Common myeloid progenitor, CD34-positive (primary cell): ENCODE data around the gene EPHB1.

Experiments used
- CTCF ChIA-PET: fragments of 350-600 bp; sonication (Branson Sonifier 250); formaldehyde crosslinking; loops from one replicate; lab custom pipeline; 2021; ENCODE audit warnings: antibody characterized with exemption; lab: Charles Lee
- POLR2A ChIA-PET: fragments of 350-600 bp; sonication (Branson Sonifier 250); formaldehyde crosslinking; loops from one replicate; lab custom pipeline; 2021; ENCODE audit warnings: antibody characterized with exemption; lab: Charles Lee
- DNase-seq, 3 donors: peaks; one replicate each; pipeline versions ENCODE4 v3.0.0 to v3.0.0-alpha.2; 2013
- H3K27ac ChIP-seq, 2 experiments: 1 replicate in 1 of 2; 2 replicates in 1 of 2; pipeline ENCODE4 v1.7.0; 2013; ENCODE audit warnings: inconsistent platforms in 2 of 2, low read length in 2 of 2, mild to moderate bottlenecking in 2 of 2, low read depth in 1 of 2, moderate library complexity in 1 of 2; ENCODE audit not compliant: severe bottlenecking in 2 of 2, insufficient read depth in 1 of 2, poor library complexity in 1 of 2
- H3K27me3 ChIP-seq, 5 experiments: replicated peaks in 2 of 5; 1 replicate in 3 of 5; 2 replicates in 2 of 5; pipeline versions ENCODE4 v1.6.1 to v1.7.0; 2013; ENCODE audit warnings: low read length in 4 of 5, mild to moderate bottlenecking in 2 of 5, moderate library complexity in 2 of 5, inconsistent platforms in 1 of 5; ENCODE audit not compliant: insufficient read depth in 5 of 5, control insufficient read depth in 4 of 5
- H3K36me3 ChIP-seq, 4 experiments: 1 replicate in 2 of 4; 2 replicates in 2 of 4; pipeline versions ENCODE4 v1.6.1 to v1.7.0; 2013; ENCODE audit warnings: low read length in 3 of 4, control low read depth in 1 of 4, mild to moderate bottlenecking in 1 of 4; ENCODE audit not compliant: control insufficient read depth in 4 of 4, insufficient read depth in 4 of 4
- H3K4me1 ChIP-seq, 4 experiments: 1 replicate in 3 of 4; 2 replicates in 1 of 4; pipeline versions ENCODE4 v1.6.1 to v1.7.1; 2013; ENCODE audit warnings: low read length in 3 of 4, mild to moderate bottlenecking in 3 of 4, control low read depth in 1 of 4, inconsistent platforms in 1 of 4, moderate library complexity in 1 of 4; ENCODE audit not compliant: control insufficient read depth in 4 of 4, insufficient read depth in 4 of 4; ENCODE audit errors: control extremely low read depth in 1 of 4
- H3K4me3 ChIP-seq, 7 experiments: 1 replicate in 4 of 7; 2 replicates in 3 of 7; pipeline versions ENCODE4 v1.5.1 to v1.7.0; 2013; ENCODE audit warnings: mild to moderate bottlenecking in 7 of 7, low read length in 6 of 7, moderate library complexity in 6 of 7, inconsistent platforms in 2 of 7, low read depth in 2 of 7, control low read depth in 1 of 7; ENCODE audit not compliant: insufficient read depth in 4 of 7, control insufficient read depth in 1 of 7; ENCODE audit errors: extremely low read depth in 1 of 7
- H3K9me3 ChIP-seq, 5 experiments: 1 replicate in 4 of 5; 2 replicates in 1 of 5; pipeline versions ENCODE4 v1.6.1 to v1.7.1; 2013; ENCODE audit warnings: low read length in 4 of 5, mild to moderate bottlenecking in 2 of 5, inconsistent platforms in 1 of 5, low read depth in 1 of 5, moderate library complexity in 1 of 5; ENCODE audit not compliant: control insufficient read depth in 4 of 5, insufficient read depth in 2 of 5; ENCODE audit errors: control extremely low read depth in 1 of 5
- WGBS: methylation state at CpG from one replicate; pipeline ENCODE4 v1.1.5; 2013; ENCODE audit not compliant: insufficient coverage; 5-methylcytosine and 5-hydroxymethylcytosine counted together

Gene EPHB1

GRCh38 chr3:135155228-135155627 is 360.2 kb downstream of the EPHB1 start:
- H3K27me3 ChIP-seq, result peaks cover 0 to 2% (median 0%) of the 10 kb centered on the region in 5 experiments
- no peak for DNase-seq
- H3K4me3 ChIP-seq, result no peak overlapping the region
- no peaks in the 10 kb centered on the region for H3K36me3 ChIP-seq
- peaks cover 0 to 2% (median 0%) of the 10 kb centered on the region in 5 experiments for H3K9me3 ChIP-seq
- ChIA-PET CTCF (no interaction called here), POLR2A (no interaction called here)
- 97% methylated on average over 3 of the region's 4 CpGs for WGBS
- no peak overlapping the region for H3K27ac ChIP-seq
- no peaks in the 10 kb centered on the region for H3K4me1 ChIP-seq

- Histone ChIP-seq H3K36me3 (no peaks in the 10 kb centered on the region), H3K27me3 (peaks cover 0 to 2% (median 0%) of the 10 kb centered on the region in 5 experiments), H3K9me3 (peaks cover 0 to 2% (median 0%) of the 10 kb centered on the region in 5 experiments), H3K27ac (no peak overlapping the region), H3K4me1 (no peaks in the 10 kb centered on the region), H3K4me3 (no peak overlapping the region)
- ChIA-PET CTCF (no interaction called here), POLR2A (no interaction called here)
- 100% methylated on average over 4 of the region's 5 CpGs for WGBS
- DNase-seq, result no peak
These were observed 360.7 kb downstream of the EPHB1 start for GRCh38 chr3:135155791-135156190.

- POLR2A ChIA-PET, result no interaction called here
These were observed 362.1 kb downstream of the EPHB1 start for GRCh38 chr3:135157045-135157740.

GRCh38 chr3:135158520-135158919 is 363.5 kb downstream of the EPHB1 start:
- 96% methylated on average over 5 of the region's 5 CpGs for WGBS
- Histone ChIP-seq H3K36me3 (no peaks in the 10 kb centered on the region), H3K27me3 (peaks cover 0 to 2% (median 0%) of the 10 kb centered on the region in 5 experiments), H3K9me3 (peaks cover 0 to 2% (median 0%) of the 10 kb centered on the region in 5 experiments), H3K27ac (no peak overlapping the region), H3K4me1 (no peaks in the 10 kb centered on the region), H3K4me3 (no peak overlapping the region)
- DNase-seq, result no peak
- ChIA-PET POLR2A (no interaction called here), CTCF (no interaction called here)

More at GRCh38 chr3:135157045-135157740, 362.1 kb downstream of the EPHB1 start:
- CTCF ChIA-PET, result interaction anchor here (0.6 kb wide), 1 partner anchor 19 kb away, joined by 3 read pairs; no protein-coding TSS in a partner anchor
- Histone ChIP-seq H3K27ac (no peak overlapping the region), H3K36me3 (no peaks in the 10 kb centered on the region), H3K9me3 (peaks cover 0 to 2% (median 0%) of the 10 kb centered on the region in 5 experiments), H3K27me3 (peaks cover 0 to 2% (median 0%) of the 10 kb centered on the region in 5 experiments), H3K4me3 (no peak overlapping the region), H3K4me1 (no peaks in the 10 kb centered on the region)
- WGBS, result 96% methylated on average over 3 of the region's 6 CpGs
- no peak for DNase-seq

- WGBS, result 36% methylated on average over 1 of the region's 2 CpGs
These were observed 364.7 kb downstream of the EPHB1 start for GRCh38 chr3:135159681-135160247.

GRCh38 chr3:135161425-135161824 is 366.4 kb downstream of the EPHB1 start:
- H3K4me3 ChIP-seq, result no peak overlapping the region
- H3K27me3 ChIP-seq, result peaks cover 0 to 1% (median 0%) of the 10 kb centered on the region in 5 experiments
- no peaks in the 10 kb centered on the region for H3K9me3 ChIP-seq
- H3K4me1 ChIP-seq, result no peaks in the 10 kb centered on the region
- ChIA-PET CTCF (no interaction called here), POLR2A (no interaction called here)
- WGBS, result no CpG with 5 or more reads among the region's 1 CpG
- no peaks in the 10 kb centered on the region for H3K36me3 ChIP-seq
- no peak for DNase-seq
- no peak overlapping the region for H3K27ac ChIP-seq

More at GRCh38 chr3:135159681-135160247, 364.7 kb downstream of the EPHB1 start:
- no peak for DNase-seq
- H3K36me3 ChIP-seq, result no peaks in the 10 kb centered on the region
- ChIA-PET POLR2A (no interaction called here), CTCF (no interaction called here)
- no peak overlapping the region for H3K27ac ChIP-seq
- H3K4me1 ChIP-seq, result no peaks in the 10 kb centered on the region
- H3K27me3 ChIP-seq, result peaks cover 0 to 1% (median 0%) of the 10 kb centered on the region in 5 experiments
- H3K9me3 ChIP-seq, result peaks cover 0 to 2% (median 0%) of the 10 kb centered on the region in 5 experiments
- no peak overlapping the region for H3K4me3 ChIP-seq

GRCh38 chr3:135163701-135164100 is 368.6 kb downstream of the EPHB1 start:
- ChIA-PET POLR2A (no interaction called here), CTCF (no interaction called here)
- no peak for DNase-seq
- whole genome bisulfite sequencing, result 97% methylated on average over 3 of the region's 5 CpGs
- Histone ChIP-seq H3K4me3 (no peak overlapping the region), H3K27me3 (peaks cover 0 to 1% (median 0%) of the 10 kb centered on the region in 5 experiments), H3K36me3 (no peaks in the 10 kb centered on the region), H3K27ac (no peak overlapping the region), H3K4me1 (no peaks in the 10 kb centered on the region), H3K9me3 (no peaks in the 10 kb centered on the region)
